Left ventricle myocardium superior (tissue), 1 donor: Measurements from ENCODE around the gene NFKBIE. TPM values are rescaled to one million over a fixed set of nuclear protein-coding genes. Genes with fewer than 3 reads are reported as not detected.

Experiments
- ATAC-seq: fragments of 200-7000 bp; cut with Tn5 transposase; one replicate; pipeline ENCODE4 v1.9.1; 2020; ENCODE audit warnings: mild to moderate bottlenecking, moderate library complexity
- DNase-seq: peaks from one replicate; pipeline ENCODE4 v3.0.0-alpha.2; 2020
- intact Hi-C: fragments of 100-400 bp; cut with micrococcal nuclease; formaldehyde crosslinking; loops from one replicate; pipeline ENCODE4 v1.11.0; 2022
- total RNA-seq: library from RNA; stranded (reverse); fragmentation: NEBNext Ultra II Directional; extraction: Animal tissue kit (Norgen Biotek cat#: 25700); gene quantifications from one replicate; pipeline ENCODE4 v1.2.1, GENCODE V29; 2021
- donor health status: DM: no; HTN: yes; CAD: no; lungs with severe emphysema.

The NFKBIE gene
- total RNA-seq, 1 donor from 2014 or later: 3.1 TPM

DNA sequence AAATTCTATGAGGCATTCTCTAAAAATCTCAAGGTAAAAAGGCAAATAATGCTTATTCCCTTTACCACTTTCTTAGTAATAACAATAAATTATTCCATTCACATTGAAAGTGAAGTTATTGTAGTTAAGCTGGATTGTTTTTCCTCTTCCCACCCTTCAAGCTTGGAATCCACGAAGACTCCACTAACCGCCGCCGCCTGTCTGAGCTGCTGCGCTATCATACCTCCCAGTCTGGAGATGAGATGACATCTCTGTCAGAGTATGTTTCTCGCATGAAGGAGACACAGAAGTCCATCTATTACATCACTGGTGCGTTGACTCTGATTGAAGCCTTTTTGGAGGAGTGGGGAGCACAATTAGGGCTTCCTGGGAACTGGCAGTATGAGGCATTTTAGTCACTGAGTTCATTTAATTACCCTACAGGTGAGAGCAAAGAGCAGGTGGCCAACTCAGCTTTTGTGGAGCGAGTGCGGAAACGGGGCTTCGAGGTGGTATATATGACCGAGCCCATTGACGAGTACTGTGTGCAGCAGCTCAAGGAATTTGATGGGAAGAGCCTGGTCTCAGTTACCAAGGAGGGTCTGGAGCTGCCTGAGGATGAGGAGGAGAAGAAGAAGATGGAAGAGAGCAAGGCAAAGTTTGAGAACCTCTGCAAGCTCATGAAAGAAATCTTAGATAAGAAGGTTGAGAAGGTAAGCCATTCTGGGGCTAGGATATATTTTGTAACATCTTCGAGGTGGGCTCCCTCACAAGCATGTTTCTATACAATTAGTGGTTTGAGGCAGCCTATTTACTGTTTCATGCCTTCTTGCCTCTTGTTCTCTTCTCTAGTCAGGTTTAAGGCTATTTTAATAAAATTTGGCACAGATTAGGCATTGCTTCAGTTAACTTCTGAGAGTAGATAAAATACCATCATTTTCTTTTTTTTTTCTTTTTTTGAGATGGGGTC is 13.5 kb downstream of the NFKBIE start:
- intact Hi-C loops: no loop called here
- no peak for ATAC-seq
- DNase-seq: no peak

DNA sequence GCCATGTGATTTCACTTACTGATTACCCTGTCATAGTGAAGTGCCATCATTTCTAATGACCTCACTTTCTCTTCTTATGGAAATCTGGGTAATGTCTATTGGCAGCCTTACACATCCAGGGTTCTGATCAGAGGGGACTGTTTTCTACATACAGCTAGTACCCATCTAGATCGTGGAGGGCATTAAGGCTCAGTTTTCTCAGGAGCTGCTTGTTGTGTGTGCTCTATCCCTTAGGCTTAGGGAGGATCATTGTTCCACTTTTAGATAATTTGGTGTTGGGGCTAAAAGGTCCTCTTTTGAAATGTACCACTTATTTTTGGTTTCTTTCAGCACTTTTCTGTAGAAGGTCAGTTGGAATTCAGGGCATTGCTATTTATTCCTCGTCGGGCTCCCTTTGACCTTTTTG is 14.6 kb downstream of the NFKBIE start:
- no peak for ATAC-seq
- intact Hi-C loops: no loop called here
- no peak for DNase-seq

DNA sequence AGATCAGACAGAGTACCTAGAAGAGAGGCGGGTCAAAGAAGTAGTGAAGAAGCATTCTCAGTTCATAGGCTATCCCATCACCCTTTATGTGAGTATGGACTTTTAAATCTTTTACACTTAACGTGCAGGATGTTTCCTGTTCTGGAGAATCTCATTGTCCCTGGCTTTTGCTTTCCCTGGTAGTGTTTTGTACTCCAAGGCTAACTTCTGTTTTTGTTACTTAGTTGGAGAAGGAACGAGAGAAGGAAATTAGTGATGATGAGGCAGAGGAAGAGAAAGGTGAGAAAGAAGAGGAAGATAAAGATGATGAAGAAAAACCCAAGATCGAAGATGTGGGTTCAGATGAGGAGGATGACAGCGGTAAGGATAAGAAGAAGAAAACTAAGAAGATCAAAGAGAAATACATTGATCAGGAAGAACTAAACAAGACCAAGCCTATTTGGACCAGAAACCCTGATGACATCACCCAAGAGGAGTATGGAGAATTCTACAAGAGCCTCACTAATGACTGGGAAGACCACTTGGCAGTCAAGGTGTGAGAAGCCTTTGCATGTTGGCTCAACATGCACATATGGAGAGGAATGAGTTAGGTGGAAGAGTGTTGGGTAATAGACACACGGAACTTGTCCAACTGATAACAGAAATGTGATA is 15.2 kb downstream of the NFKBIE start:
- DNase-seq (no peak), ATAC-seq (no peak)
- intact Hi-C loops: no loop called here

DNA sequence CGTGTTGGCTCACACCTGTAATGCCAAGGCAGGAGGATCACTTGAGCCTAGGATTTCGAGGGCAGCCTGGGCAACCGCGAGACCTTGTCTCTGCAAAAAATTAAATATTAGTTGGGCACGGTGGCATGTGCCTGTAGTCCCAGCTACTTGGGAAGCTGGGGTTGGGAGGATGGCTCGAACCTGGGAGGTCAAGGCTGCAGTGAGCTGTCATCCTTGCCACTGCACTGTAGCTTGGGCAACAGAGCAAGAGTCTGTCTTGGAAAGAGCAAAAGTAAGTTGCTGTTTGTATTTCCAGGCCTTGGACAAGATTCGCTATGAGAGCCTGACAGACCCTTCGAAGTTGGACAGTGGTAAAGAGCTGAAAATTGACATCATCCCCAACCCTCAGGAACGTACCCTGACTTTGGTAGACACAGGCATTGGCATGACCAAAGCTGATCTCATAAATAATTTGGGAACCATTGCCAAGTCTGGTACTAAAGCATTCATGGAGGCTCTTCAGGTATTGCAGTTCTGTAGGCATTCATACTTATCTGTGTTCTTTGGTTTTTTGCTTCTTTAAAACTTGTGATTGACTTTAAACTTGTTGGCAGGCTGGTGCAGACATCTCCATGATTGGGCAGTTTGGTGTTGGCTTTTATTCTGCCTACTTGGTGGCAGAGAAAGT is 16.1 kb downstream of the NFKBIE start:
- intact Hi-C loops: no loop called here
- DNase-seq (no peak), ATAC-seq (no peak)

DNA sequence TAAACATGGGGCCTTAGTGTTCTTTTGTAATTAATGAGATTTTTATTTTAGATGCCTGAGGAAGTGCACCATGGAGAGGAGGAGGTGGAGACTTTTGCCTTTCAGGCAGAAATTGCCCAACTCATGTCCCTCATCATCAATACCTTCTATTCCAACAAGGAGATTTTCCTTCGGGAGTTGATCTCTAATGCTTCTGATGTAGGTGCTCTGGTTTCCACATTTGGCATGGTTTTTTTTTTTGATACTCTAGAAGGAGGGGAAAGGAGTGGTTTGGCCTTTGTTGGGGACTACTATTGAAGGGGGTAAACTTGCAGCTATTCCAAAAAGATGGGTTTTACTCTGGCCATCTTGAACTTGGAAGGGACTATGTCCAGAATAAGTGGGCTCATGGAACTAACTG is 16.8 kb downstream of the NFKBIE start:
- ATAC-seq: no peak
- no peak for DNase-seq
- intact Hi-C loops: no loop called here

DNA sequence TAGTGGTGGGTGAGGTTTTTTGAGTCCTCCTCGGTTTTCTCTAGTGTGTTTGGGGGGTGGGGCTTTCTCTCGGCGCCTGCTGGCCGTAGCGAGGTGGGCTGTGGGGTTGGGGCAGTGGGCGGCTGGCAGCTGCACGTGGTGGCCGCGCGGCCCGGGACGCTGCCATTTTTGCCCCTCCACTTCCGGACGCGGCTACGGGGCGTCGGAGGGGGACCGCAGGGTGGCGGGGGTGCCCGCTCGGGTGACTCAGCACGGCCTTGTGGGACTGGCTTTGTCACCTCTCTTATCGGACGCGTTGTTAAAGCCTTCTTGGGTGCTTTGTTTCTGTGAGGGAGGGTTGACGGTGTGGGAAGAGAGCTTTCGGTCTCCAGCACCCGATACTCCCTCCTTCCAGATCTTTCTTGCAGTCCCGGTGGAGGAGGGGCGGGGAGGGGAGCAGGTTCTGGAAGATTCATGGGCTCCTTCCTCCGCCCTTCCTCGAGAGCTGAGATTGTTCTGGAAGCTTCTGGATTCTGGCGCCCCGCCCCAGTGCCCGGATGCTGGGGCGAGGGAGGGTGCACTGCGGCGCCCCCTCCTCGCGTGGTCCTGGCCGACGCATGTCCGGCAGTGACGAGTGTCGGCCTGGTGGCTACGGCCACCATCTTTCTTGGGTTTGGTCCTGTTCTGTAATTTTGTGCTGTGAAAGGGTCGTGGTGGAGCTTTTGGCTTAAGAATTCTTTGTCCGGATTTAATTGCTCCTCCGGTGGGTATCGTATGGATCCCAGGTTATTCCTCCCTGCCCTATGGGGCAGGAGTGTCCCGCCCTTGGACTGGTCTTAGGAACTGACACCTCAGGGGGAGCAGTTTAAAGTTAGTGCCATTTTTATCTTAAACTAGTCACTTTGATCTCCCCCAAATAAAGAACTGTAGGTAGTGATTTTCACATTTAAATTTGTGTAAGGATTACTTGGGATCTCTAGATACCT is 17.7 kb downstream of the NFKBIE start:
- ATAC-seq (peak; percentile 33), DNase-seq (peak; percentile 76)
- intact Hi-C loops: no loop called here

DNA sequence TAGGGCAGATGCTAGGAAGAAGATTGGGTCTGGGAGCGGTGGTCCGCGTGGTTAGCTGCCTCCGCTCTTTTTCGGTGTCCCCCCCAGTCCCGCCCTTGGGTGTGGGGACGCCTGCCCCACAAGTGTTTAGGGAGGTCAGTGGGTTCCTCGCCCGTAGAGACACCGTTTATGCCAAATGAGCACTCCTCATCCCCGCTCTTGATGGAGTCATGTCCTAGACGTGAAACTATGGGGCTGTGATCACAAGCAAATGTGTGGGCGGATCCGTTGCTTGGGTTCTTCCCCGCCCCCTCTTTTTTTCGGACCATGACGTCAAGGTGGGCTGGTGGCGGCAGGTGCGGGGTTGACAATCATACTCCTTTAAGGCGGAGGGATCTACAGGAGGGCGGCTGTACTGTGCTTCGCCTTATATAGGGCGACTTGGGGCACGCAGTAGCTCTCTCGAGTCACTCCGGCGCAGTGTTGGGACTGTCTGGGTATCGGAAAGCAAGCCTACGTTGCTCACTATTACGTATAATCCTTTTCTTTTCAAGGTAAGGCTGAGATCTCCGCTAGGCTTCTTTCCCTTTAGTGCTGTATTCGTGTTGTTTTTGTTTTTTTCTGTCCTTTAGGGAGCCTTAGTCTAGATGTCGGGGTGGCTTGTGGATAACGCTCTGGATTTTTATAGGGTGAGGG is 18.6 kb downstream of the NFKBIE start, which contains the start of gene HSP90AB1:
TSS of gene HSP90AB1 (plus strand) at position 439 of the 675 bp plus-strand sequence. CDS start 1,529 bp downstream, outside the sequence.
- ATAC-seq (peak; percentile 88), DNase-seq (peak; percentile 94)
- intact Hi-C loops: no loop called here

DNA sequence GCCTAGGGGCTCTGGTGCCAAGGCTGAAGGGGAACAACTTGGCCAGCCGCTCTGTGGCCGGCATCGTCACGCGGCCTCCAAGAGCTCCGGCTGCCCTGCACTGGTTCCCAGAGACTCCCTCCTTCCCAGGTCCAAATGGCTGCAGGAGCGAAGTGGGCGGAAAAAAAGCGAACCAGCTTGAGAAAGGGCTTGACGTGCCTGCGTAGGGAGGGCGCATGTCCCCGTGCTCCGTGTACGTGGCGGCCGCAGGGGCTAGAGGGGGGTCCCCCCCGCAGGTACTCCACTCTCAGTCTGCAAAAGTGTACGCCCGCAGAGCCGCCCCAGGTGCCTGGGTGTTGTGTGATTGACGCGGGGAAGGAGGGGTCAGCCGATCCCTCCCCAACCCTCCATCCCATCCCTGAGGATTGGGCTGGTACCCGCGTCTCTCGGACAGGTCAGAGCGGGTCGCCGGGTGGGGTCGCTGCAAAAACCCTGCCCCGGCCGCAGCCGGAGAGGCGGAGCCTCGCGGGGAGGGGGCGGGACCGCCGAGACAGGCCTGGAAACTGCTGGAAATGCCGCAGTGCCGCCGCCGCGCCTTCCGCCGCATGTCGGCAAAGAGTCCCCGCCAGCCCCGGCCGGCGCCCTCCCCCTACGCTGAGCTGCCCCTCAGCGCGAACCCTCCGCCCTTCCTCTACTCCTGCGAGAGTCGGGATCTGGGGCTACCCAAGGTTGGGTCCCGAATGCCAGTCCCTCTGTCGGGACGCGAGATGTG is 19.3 kb downstream of the NFKBIE start:
- intact Hi-C loops: no loop called here
- ATAC-seq (peak; percentile 84), DNase-seq (peak; percentile 97)

DNA sequence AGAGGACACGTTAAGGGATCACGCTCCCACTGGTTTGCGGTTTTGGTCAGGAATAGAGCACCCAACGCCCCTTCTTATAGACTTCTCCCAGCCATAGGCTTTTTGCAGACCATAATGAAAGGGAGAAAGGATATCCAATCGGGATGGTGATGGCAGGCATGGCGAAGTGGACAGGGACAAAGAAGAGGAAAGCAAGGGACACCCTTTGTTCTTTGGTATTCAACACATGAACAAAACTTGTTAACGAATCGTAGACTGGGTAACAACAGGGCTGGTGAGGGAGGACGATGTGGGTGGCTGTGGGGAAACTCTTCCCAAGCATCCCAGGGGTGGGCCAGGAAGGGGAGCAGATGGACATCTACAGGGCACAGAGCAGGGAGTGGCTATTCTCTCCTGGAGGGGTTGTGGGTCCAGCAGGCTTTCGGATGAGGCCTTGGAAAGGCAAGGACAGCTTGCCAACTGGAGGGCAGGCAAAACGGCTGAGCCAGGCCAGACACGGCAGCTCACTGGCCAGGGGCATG is 19.9 kb downstream of the NFKBIE start:
- DNase-seq (peak; percentile 27), ATAC-seq (no peak)
- intact Hi-C loops: no loop called here

DNA sequence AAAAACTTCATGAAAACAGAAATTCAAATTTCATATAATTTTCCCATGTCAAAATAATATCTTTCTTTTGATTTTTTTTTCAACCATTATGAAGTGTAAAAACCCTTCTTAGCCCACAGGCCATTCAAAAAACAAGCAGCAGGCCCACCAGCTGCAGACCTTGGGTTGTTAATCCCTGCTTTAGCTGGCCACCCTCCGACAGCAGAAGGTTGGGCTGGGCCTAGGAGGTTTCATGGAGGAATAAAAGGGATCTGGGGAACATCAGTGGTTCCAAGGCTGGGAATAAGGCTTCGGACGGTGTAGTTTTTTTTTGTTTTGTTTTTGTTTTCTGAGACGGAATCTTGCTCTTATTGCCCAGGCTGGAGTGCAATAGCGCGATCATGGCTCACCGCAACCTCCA is 22.0 kb downstream of the NFKBIE start:
- intact Hi-C loops: no loop called here
- ATAC-seq: no peak
- no peak for DNase-seq

DNA sequence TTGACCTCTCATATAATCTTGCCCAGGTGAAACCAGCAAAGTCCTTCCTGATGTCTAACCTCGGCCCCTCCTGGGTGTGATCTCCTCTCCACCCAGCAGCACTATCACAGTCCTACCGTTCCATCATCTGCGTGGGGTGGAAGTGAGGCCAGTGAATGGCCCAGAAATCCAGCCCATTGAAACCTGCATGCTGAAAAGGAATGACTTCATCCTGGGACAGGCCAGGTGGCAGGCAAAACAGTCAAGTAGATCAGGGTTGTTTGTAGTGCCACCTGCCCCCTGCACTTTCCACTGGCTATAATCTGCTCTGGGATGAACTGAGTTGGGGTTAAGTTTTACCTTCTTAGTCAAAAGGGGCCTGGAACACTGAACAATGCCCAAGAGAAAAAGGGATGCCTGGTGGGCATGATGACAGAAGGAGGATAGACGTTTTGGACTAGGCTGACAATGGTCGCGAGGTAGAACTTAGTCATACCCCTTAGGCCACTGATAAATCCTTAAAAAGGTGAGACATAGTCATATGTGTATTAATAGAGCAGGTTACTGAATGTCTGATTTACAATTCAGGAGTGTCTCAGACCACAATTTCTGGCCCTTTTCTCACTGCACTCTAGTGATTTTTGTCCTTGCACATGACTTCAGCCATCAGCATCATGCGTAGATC is 26.5 kb downstream of the NFKBIE start:
- DNase-seq (no peak), ATAC-seq (no peak)
- intact Hi-C loops: no loop called here

DNA sequence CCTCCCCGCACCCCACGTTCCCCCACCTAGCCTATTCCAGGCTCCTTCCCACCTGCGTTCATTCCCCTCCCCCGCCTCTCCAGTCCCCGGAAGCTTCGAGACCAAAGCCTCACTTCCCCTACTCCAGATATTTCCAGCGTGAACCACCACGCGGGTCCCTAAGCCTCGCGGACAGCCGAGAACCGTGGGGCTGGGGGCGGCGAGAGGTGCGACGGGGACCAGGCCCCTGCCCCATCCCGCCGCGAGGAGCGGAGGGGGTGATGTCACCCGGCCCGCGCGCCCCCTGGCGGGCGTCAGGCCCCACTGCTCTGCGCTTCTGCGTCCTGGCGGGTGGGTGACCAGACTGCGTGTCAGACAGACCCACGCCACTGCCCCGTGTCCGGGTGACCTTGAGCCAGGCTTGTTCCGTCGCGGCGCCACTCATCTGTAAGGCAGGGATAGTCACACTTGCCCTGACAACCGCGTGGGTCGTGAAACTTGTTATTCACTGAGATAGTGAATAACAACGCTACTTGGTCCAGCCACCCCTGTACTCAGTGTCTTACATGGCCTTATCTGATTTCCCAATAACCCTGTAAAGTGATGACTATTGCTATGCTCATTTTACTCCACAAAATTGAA is 27.4 kb downstream of the NFKBIE start:
- ATAC-seq (peak; percentile 75), DNase-seq (peak; percentile 90)
- intact Hi-C loops: loop anchor here (2.0 kb wide), 1 partner anchor 65 kb away; no protein-coding TSS in a partner anchor

DNA sequence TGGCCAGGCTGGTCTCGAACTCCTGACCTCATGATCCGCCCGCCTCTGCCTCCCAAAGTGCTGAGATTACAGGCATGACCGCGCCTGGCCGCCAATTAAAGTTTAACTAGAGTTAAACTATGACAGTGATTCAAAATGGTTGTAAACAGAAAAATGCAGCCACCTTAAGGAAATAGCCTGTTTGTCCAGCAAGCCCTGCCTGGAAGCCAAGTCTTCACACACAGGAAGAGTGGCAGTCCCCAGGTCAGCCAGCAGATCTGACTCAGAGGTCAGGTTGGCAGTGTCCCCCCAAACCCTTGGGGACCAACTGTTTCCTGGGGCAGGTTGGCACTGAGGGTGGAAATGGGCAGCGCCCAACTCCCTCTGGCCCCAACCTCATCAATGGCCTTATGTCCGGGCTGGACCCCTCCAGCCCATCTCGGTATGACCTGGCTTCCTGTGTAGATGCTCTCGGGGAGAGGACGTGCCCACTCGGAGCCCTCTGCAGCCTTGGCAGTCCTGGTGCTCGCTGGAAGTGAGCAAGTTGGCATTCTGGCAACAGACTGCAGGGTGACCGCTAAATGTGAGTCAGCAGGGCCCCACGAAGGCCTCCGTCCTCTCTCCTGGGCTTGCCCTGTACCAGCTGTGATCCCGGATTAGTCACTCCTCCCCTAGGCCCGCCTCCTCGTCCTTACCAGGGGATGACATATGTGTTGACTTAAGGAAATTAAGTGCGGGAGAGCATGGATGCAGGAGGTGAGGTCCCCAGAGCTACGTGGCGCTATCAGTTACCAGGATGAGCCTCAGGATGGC is 28.1 kb downstream of the NFKBIE start:
- ATAC-seq (peak; percentile 81), DNase-seq (peak; percentile 90)
- intact Hi-C loops: loop anchor here (2.0 kb wide), 1 partner anchor 64 kb away; no protein-coding TSS in a partner anchor

DNA sequence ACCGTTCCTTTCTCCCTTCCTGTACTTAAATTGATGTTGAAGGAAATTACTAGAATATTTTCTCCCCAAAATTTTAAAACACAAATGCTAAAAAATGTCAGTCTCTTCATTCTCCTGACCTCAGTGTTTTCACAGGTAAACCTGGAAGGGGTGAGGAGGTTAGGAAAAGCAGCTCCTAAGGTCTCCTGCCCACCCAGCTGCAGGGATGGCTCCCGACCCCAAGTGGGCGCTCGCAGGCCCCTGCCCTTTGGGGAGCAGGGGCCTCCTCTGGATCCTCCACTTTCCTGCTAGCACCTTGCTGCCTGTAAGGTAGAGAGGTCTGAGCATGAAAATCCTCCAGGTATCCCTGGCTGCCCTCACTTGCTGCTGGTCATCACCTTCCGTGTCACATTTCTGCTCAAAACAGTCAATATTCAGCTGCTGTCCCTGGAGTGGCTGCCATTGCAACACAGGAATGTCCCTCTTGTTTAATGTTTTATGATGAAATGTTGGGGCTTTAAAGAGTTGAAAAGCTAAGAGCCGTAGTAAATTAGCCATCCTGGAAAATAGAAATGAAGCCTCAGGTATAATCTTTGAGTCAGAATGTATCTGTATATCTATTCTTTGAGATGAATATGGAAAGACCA is 29.3 kb downstream of the NFKBIE start:
- no peak for DNase-seq
- no peak for ATAC-seq
- intact Hi-C loops: loop anchor here (2.0 kb wide), 1 partner anchor 63 kb away; no protein-coding TSS in a partner anchor

DNA sequence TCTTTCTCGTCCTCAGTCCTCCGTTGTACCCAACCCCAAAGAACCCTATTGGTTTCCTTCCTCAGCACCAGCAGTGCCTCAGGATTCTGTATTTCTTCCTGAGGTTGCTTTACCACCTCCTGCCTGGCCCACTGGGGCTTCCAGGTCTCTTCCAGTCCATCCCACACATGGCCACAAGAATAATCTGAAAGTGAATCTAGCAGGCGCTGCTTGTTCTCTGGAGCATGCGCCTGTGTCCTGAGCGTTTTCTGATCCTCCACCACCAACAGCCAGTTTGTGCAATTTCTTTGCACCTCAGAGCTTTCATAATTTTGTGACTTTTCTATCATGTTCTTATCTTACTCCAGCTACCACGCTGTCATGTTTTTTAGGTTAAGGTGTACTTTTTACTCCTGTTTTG is 30.1 kb downstream of the NFKBIE start:
- DNase-seq (no peak), ATAC-seq (no peak)
- intact Hi-C loops: no loop called here
